Loucy (cell line): Measurements from ENCODE around the gene CCDC137.

ENCODE experiments used
- H2AFZ ChIP-seq: fragments of 200-600 bp; sonication (generic); 2 replicates; pipeline ENCODE4 v1.6.0; 2016; ENCODE audit warnings: antibody characterized with exemption, mild to moderate bottlenecking, low read length, moderate library complexity
- H3F3A ChIP-seq: fragments of 200-600 bp; 2 replicates; pipeline ENCODE4 v1.6.0; 2016; ENCODE audit warnings: antibody characterized with exemption, low read depth, mild to moderate bottlenecking
- H3K27me3 ChIP-seq: fragments of 200-600 bp; sonication (generic); 2 replicates; pipeline ENCODE4 v1.6.1; 2014; ENCODE audit warnings: low read length, mild to moderate bottlenecking; ENCODE audit not compliant: insufficient read depth, poor library complexity, severe bottlenecking
- H3K36me3 ChIP-seq: fragments of 200-600 bp; sonication (generic); 2 replicates; pipeline ENCODE4 v1.6.1; 2016; ENCODE audit warnings: low read length; ENCODE audit not compliant: insufficient read depth
- H3K4me1 ChIP-seq: fragments of 200-600 bp; sonication (generic); 2 replicates; pipeline ENCODE4 v1.5.1; 2014; ENCODE audit warnings: low read length, mild to moderate bottlenecking; ENCODE audit not compliant: insufficient read depth, poor library complexity, severe bottlenecking
- H3K4me2 ChIP-seq: fragments of 200-600 bp; sonication (generic); 2 replicates; pipeline ENCODE4 v1.6.0; 2014; ENCODE audit warnings: antibody characterized with exemption, low read length, low read depth, mild to moderate bottlenecking; ENCODE audit not compliant: poor library complexity, severe bottlenecking
- H3K4me3 ChIP-seq: fragments of 200-600 bp; sonication (generic); 2 replicates; pipeline ENCODE4 v1.5.1; 2014; ENCODE audit warnings: low read length, mild to moderate bottlenecking, mixed read lengths; ENCODE audit not compliant: poor library complexity, severe bottlenecking
- H3K79me2 ChIP-seq: fragments of 200-600 bp; sonication (generic); 2 replicates; pipeline ENCODE4 v1.6.1; 2014; ENCODE audit warnings: low read length; ENCODE audit not compliant: insufficient read depth
- H3K9ac ChIP-seq: fragments of 200-600 bp; sonication (generic); 2 replicates; pipeline ENCODE4 v1.6.0; 2014; ENCODE audit warnings: mild to moderate bottlenecking, low read depth, low read length, moderate library complexity; ENCODE audit not compliant: poor library complexity, severe bottlenecking
- H3K9me2 ChIP-seq: fragments of 200-600 bp; sonication (generic); replicated peaks from 2 replicates; pipeline ENCODE4 v1.6.1; 2016; ENCODE audit warnings: low read depth, low read length, mixed read lengths
- H3K9me3 ChIP-seq: fragments of 200-600 bp; sonication (generic); 2 replicates; pipeline ENCODE4 v1.6.1; 2014; ENCODE audit warnings: mild to moderate bottlenecking, antibody characterized with exemption, low read length, low read depth; ENCODE audit not compliant: insufficient read depth
- H4K20me1 ChIP-seq: fragments of 200-600 bp; sonication (generic); 2 replicates; pipeline ENCODE4 v1.6.0; 2014; ENCODE audit warnings: antibody characterized with exemption, low read length, mild to moderate bottlenecking; ENCODE audit not compliant: insufficient read depth, poor library complexity, severe bottlenecking
- EZH2phosphoT487 ChIP-seq: fragments of 200-600 bp; IDR thresholded peaks from 2 replicates; pipeline ENCODE4 v1.6.1; 2018; ENCODE audit warnings: antibody characterized with exemption, mild to moderate bottlenecking, moderate library complexity, borderline replicate concordance
- TF ChIP-seq, protein P1 (sequence below): fragments of 200-600 bp; sonication (generic); conservative IDR thresholded peaks from 2 replicates; pipeline ENCODE4 v1.5.1; 2014; ENCODE audit warnings: mild to moderate bottlenecking, antibody characterized with exemption, low read length

Gene CCDC137

DNA sequence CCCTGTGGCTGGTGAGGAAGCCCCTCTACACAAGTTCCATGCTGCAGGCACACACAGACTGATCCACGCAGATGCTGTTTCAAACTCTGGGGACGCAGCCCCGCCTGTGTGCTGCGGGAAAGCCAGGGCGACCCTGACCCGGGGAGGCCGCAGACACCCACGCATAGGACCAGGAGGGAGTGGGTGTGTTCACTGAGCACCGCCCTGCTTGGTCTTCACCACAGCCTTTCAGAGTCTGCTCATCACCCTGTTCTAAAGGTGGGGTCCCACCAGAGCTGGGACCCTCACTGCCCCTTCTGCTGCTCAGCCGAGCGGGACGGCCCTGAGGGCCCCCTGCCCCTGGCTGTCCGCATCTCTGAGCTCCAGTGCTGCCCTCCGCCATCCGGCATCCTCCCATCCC, 22.0 kb upstream of the CCDC137 start:
- Histone ChIP-seq H3K4me3 (no peak overlapping the region), H3K79me2 (no peaks in the 10 kb centered on the region), H3K4me2 (no peak overlapping the region), H3K9me2 (no peaks in the 10 kb centered on the region), H3F3A (no peaks in the 10 kb centered on the region), H2AFZ (no peak overlapping the region), H4K20me1 (no peaks in the 10 kb centered on the region), H3K9ac (no peak overlapping the region), H3K27me3 (no peaks in the 10 kb centered on the region), H3K4me1 (no peaks in the 10 kb centered on the region), H3K36me3 (no peaks in the 10 kb centered on the region), H3K9me3 (no peaks in the 10 kb centered on the region)
- TF ChIP-seq, protein P1, sequence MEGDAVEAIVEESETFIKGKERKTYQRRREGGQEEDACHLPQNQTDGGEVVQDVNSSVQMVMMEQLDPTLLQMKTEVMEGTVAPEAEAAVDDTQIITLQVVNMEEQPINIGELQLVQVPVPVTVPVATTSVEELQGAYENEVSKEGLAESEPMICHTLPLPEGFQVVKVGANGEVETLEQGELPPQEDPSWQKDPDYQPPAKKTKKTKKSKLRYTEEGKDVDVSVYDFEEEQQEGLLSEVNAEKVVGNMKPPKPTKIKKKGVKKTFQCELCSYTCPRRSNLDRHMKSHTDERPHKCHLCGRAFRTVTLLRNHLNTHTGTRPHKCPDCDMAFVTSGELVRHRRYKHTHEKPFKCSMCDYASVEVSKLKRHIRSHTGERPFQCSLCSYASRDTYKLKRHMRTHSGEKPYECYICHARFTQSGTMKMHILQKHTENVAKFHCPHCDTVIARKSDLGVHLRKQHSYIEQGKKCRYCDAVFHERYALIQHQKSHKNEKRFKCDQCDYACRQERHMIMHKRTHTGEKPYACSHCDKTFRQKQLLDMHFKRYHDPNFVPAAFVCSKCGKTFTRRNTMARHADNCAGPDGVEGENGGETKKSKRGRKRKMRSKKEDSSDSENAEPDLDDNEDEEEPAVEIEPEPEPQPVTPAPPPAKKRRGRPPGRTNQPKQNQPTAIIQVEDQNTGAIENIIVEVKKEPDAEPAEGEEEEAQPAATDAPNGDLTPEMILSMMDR, result no peak
- no peak for TF ChIP-seq EZH2phosphoT487

DNA sequence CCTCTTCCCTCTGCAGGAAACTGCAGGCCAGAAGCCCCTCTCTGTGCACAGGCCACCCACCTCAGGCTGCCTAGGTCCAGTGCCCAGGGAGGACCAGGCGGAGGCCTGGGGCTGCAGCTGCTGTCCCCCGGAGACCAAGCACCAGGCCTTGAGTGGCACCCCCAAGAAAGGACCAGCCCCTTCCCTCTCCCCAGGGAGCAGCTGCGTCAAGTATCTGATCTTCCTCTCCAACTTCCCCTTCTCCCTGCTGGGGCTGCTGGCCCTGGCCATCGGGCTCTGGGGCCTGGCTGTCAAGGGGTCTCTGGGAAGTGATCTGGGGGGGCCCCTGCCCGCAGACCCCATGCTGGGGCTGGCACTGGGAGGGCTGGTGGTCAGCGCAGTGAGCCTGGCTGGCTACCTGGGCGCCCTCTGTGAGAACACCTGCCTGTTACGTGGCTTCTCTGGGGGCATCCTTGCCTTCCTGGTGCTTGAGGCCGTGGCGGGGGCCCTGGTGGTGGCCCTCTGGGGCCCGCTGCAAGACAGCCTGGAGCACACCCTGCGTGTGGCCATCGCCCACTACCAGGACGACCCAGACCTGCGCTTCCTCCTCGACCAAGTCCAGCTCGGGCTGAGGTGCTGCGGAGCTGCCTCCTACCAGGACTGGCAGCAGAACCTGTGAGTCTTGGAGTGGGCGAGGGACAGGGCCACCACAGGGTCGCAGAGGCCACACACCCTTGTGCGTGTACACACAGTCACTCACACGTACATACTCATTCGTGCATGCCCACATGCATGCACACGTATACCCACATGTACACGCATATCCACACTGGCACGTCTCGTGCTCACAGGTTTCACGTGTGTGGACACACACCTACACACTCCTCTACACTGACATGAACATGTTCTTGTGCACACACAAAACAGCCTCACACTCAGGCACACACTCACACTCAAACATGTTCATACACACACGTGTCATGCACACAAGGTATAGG, 21.3 kb upstream of the CCDC137 start:
- H3K27me3 ChIP-seq, result no peaks in the 10 kb centered on the region
- H3F3A ChIP-seq, result no peaks in the 10 kb centered on the region
- no peaks in the 10 kb centered on the region for H3K79me2 ChIP-seq
- no peak for TF ChIP-seq EZH2phosphoT487
- no peak overlapping the region for H3K4me2 ChIP-seq
- H3K4me3 ChIP-seq, result no peak overlapping the region
- no peaks in the 10 kb centered on the region for H3K4me1 ChIP-seq
- H3K9ac ChIP-seq, result no peak overlapping the region
- H3K9me3 ChIP-seq, result no peaks in the 10 kb centered on the region
- H2AFZ ChIP-seq, result no peak overlapping the region
- H3K36me3 ChIP-seq, result no peaks in the 10 kb centered on the region
- H4K20me1 ChIP-seq, result no peaks in the 10 kb centered on the region
- no peaks in the 10 kb centered on the region for H3K9me2 ChIP-seq

DNA sequence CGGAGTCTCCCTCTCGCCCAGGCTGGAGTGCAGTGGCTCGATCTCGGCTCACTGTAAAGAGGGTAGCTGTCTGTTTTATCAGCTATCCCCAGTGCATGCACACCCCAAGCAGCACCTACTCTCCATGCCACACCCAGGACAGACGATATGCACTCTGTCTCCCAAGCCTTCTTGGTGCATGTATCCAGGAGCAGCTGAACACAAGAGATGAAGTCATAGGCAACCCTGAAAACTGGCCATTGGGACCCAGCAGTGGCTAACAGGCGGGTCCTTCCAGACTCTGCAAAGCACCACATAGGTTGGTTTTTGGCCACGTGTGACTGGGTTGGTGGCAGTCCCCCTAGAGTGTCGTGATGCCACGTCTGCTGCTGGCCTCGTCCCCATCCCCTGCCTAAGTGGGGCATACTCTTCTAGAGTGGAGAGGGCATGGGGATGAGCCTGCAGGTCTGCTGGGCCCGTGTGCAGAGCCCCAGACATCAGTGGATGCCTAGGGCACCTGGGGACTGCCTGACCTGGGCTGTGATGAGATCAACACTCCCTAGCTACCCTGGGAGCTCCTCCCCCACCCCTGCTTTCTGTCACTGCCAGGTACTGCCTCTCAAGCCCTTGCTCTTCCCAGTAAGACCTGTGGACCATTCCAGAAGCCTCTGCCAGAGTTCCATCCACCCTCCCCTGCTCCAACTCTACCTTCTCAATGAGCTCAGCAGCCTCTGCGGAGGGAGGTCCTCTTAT, 19.5 kb upstream of the CCDC137 start:
- Histone ChIP-seq H3K27me3 (no peaks in the 10 kb centered on the region), H3K9me3 (no peaks in the 10 kb centered on the region), H4K20me1 (no peaks in the 10 kb centered on the region), H3K4me2 (no peak overlapping the region), H3K4me3 (no peak overlapping the region), H3K4me1 (no peaks in the 10 kb centered on the region), H3K36me3 (no peaks in the 10 kb centered on the region), H3F3A (no peaks in the 10 kb centered on the region), H3K9ac (no peak overlapping the region), H3K79me2 (no peaks in the 10 kb centered on the region), H3K9me2 (no peaks in the 10 kb centered on the region), H2AFZ (no peak overlapping the region)
- TF ChIP-seq EZH2phosphoT487, result no peak
- TF ChIP-seq, protein P1, result no peak
